ENCODE measurements around the gene PRPF31. TPM values are rescaled to one million over a fixed set of nuclear protein-coding genes. Genes with fewer than 3 reads are reported as not detected.

The PRPF31 gene
- total RNA-seq, 1 experiment from 2014 or later = 109 TPM

GRCh38 chr19:54074851-54075250 is 40.7 kb upstream of the PRPF31 start:
- TF ChIP-seq CTCF (conservative IDR thresholded peaks at IDR 0.05; ENCODE audit: low read depth, low read length) (no peak), EZH2 (IDR thresholded peaks at IDR 0.05; ENCODE audit: borderline replicate concordance, low read depth, low read length, poor library complexity, severe bottlenecking) (no peak)
- ChIA-PET CTCF (no interaction called here), POLR2A (ENCODE audit: low non-redundant PET) (no interaction called here)
- DNase-seq (ENCODE audit: low spot score) = no peak
- H3K27ac ChIP-seq (ENCODE audit: low read depth, low read length, poor library complexity, severe bottlenecking) = no peak overlapping the region
- H3K4me3 ChIP-seq (ENCODE audit: low read depth, low read length, poor library complexity, severe bottlenecking) = no peak overlapping the region
- no peaks in the 10 kb centered on the region for H3K36me3 ChIP-seq (ENCODE audit: insufficient read depth, low read length, poor library complexity, severe bottlenecking)
- intact Hi-C loops (cut with micrococcal nuclease; ENCODE audit: unreplicated experiment) = no loop called here
- no peaks in the 10 kb centered on the region for H3K27me3 ChIP-seq (replicated peaks; ENCODE audit: insufficient read depth, low read depth, low read length, poor library complexity)
- no peaks in the 10 kb centered on the region for H3K4me1 ChIP-seq (ENCODE audit: insufficient read depth, low read length, poor library complexity, severe bottlenecking)
- no peaks in the 10 kb centered on the region for H3K9me3 ChIP-seq (ENCODE audit: low read depth, low read length, poor library complexity, severe bottlenecking)
- no TSS peak for BruUV-seq (replicated peaks)

- no TSS peak for BruUV-seq (replicated peaks)
- no peak for TF ChIP-seq EZH2 (IDR thresholded peaks at IDR 0.05; ENCODE audit: borderline replicate concordance, low read depth, low read length, poor library complexity, severe bottlenecking)
- no peak for TF ChIP-seq CTCF (conservative IDR thresholded peaks at IDR 0.05; ENCODE audit: low read depth, low read length)
- ChIA-PET POLR2A (ENCODE audit: low non-redundant PET) (no interaction called here), CTCF (no interaction called here)
- intact Hi-C loops (cut with micrococcal nuclease; ENCODE audit: unreplicated experiment) = no loop called here
- peaks cover 6% of the 10 kb centered on the region for H3K9me3 ChIP-seq (ENCODE audit: low read depth, low read length, poor library complexity, severe bottlenecking)
- no peak overlapping the region for H3K4me3 ChIP-seq (ENCODE audit: low read depth, low read length, poor library complexity, severe bottlenecking)
- no peaks in the 10 kb centered on the region for H3K4me1 ChIP-seq (ENCODE audit: insufficient read depth, low read length, poor library complexity, severe bottlenecking)
- no peaks in the 10 kb centered on the region for H3K27me3 ChIP-seq (replicated peaks; ENCODE audit: insufficient read depth, low read depth, low read length, poor library complexity)
- DNase-seq (ENCODE audit: low spot score) = no peak
- no peak overlapping the region for H3K27ac ChIP-seq (ENCODE audit: low read depth, low read length, poor library complexity, severe bottlenecking)
- H3K36me3 ChIP-seq (ENCODE audit: insufficient read depth, low read length, poor library complexity, severe bottlenecking) = no peaks in the 10 kb centered on the region
These were observed 38.2 kb upstream of the PRPF31 start for GRCh38 chr19:54077334-54077733.

GRCh38 chr19:54081032-54081431 is 34.5 kb upstream of the PRPF31 start, which contains the start of gene TARM1:
Gene TARM1 (minus strand): TSS chr19:54081365. CDS start chr19:54081340, 25 bp downstream.
- Histone ChIP-seq H3K4me3 (ENCODE audit: low read depth, low read length, poor library complexity, severe bottlenecking) (no peak within 1 kb of the TSS), H3K4me1 (ENCODE audit: insufficient read depth, low read length, poor library complexity, severe bottlenecking) (no peaks in the 10 kb centered on the region), H3K27ac (ENCODE audit: low read depth, low read length, poor library complexity, severe bottlenecking) (no peak within 1 kb of the TSS), H3K27me3 (replicated peaks; ENCODE audit: insufficient read depth, low read depth, low read length, poor library complexity) (no peaks in the 10 kb centered on the region), H3K9me3 (ENCODE audit: low read depth, low read length, poor library complexity, severe bottlenecking) (peaks cover 6% of the 10 kb centered on the region), H3K36me3 (ENCODE audit: insufficient read depth, low read length, poor library complexity, severe bottlenecking) (no peaks in the 10 kb centered on the region)
- ChIA-PET POLR2A (ENCODE audit: low non-redundant PET) (no interaction called here), CTCF (no interaction called here)
- DNase-seq (ENCODE audit: low spot score) = no peak
- no TSS peak for BruUV-seq (replicated peaks)
- TF ChIP-seq CTCF (conservative IDR thresholded peaks at IDR 0.05; ENCODE audit: low read depth, low read length) (no peak), EZH2 (IDR thresholded peaks at IDR 0.05; ENCODE audit: borderline replicate concordance, low read depth, low read length, poor library complexity, severe bottlenecking) (no peak)
- intact Hi-C loops (cut with micrococcal nuclease; ENCODE audit: unreplicated experiment) = no loop called here

All from A673 (cell line).